BLaER1 (cell line): ENCODE measurements around the gene COL27A1.
"Not testable (repeated sequence)": the region's sequence is repeated elsewhere in the genome, so short reads cannot be mapped to it uniquely, and the experiment has no call there.

Experiments
- H3K27ac ChIP-seq: shearing (Covaris generic); formaldehyde crosslinking; 2 replicates; pipeline ENCODE4 v1.8.1; 2022
- H3K27me3 ChIP-seq: shearing (Covaris generic); formaldehyde crosslinking; 2 replicates; pipeline ENCODE4 v1.8.1; 2022
- H3K36me3 ChIP-seq: shearing (Covaris generic); formaldehyde crosslinking; 2 replicates; pipeline ENCODE4 v1.8.1; 2022
- H3K4me1 ChIP-seq: shearing (Covaris generic); formaldehyde crosslinking; 2 replicates; pipeline ENCODE4 v1.8.1; 2022
- H3K4me2 ChIP-seq: shearing (Covaris generic); formaldehyde crosslinking; 2 replicates; pipeline ENCODE4 v1.8.1; 2022
- H3K4me3 ChIP-seq: shearing (Covaris generic); formaldehyde crosslinking; 2 replicates; pipeline ENCODE4 v1.8.1; 2022
- H3K9ac ChIP-seq: shearing (Covaris generic); formaldehyde crosslinking; 2 replicates; pipeline ENCODE4 v1.8.1; 2022
- H3K9me3 ChIP-seq: shearing (Covaris generic); formaldehyde crosslinking; 2 replicates; pipeline ENCODE4 v1.8.1; 2022
- H4K20me1 ChIP-seq: shearing (Covaris generic); formaldehyde crosslinking; 2 replicates; pipeline ENCODE4 v1.8.1; 2022
- Cebpa-rat ChIP-seq: shearing (Covaris generic); IDR thresholded peaks from 2 replicates; pipeline ENCODE4 v1.8.1; 2022

Gene COL27A1

DNA sequence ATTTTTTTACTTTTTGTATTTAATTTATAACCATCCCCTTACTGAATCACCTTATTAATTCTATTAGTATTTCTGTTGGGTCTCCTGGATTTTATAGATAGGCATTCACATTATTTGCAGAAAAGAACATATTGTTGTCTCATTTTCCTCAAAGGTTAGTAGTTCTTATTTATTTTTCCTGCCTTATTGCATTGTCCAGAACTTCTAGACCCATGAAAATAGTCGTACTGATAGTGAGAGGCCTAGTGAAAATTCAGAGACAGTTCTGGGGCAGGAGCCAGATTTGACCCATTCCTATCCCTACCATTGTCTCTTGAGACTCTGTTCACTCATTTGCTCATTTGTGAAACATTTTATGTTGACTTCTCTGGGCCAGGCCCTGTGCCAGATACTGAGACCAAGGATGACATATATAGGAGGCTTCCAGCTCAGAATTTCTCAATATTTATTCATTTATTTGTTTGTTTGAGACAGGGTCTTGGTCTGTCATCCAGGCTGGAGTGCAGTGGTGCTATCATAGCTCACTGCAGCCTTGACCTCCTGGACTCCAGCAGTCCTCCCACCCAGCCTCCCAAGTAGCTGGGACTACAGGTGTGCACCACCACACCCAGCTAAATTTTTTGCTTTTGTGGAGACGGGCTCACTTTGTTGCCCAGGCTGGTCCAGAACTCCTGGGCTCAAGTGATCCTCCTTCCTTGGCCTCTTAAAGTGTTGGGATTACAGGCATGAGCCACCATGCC, 34.7 kb downstream of the COL27A1 start:
- no peak overlapping the region for H3K4me2 ChIP-seq
- H3K4me1 ChIP-seq = peaks cover 18% of the 10 kb centered on the region
- peaks cover 32% of the 10 kb centered on the region for H3K9me3 ChIP-seq
- peaks cover 87% of the 10 kb centered on the region for H3K36me3 ChIP-seq
- H3K4me3 ChIP-seq = no peak overlapping the region
- H4K20me1 ChIP-seq = no peaks in the 10 kb centered on the region
- H3K27me3 ChIP-seq = no peaks in the 10 kb centered on the region
- no peak overlapping the region for H3K9ac ChIP-seq
- no peak overlapping the region for H3K27ac ChIP-seq
- TF ChIP-seq Cebpa-rat = no peak

DNA sequence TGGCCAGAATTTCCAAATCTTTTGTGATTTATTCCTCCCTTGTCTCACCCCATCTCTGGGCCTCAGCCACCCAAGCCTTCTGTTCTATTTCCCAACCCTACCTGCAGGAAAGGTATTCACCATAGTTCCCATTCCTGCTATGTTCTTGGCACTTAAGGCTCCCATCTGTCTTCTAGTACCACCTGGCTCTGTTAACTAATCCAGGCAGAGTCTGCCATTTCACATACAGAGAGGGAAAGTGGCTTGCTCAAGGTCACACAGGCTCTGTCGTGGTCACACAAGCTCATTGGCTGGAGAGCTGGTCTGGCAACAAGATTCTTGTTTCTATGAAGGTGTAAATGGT, 35.2 kb downstream of the COL27A1 start:
- no peaks in the 10 kb centered on the region for H4K20me1 ChIP-seq
- TF ChIP-seq Cebpa-rat = no peak
- H3K27ac ChIP-seq = no peak overlapping the region
- H3K27me3 ChIP-seq = no peaks in the 10 kb centered on the region
- H3K4me3 ChIP-seq = no peak overlapping the region
- H3K9ac ChIP-seq = no peak overlapping the region
- H3K36me3 ChIP-seq = peaks cover 87% of the 10 kb centered on the region
- H3K4me1 ChIP-seq = peaks cover 24% of the 10 kb centered on the region
- H3K9me3 ChIP-seq = peaks cover 32% of the 10 kb centered on the region
- no peak overlapping the region for H3K4me2 ChIP-seq

DNA sequence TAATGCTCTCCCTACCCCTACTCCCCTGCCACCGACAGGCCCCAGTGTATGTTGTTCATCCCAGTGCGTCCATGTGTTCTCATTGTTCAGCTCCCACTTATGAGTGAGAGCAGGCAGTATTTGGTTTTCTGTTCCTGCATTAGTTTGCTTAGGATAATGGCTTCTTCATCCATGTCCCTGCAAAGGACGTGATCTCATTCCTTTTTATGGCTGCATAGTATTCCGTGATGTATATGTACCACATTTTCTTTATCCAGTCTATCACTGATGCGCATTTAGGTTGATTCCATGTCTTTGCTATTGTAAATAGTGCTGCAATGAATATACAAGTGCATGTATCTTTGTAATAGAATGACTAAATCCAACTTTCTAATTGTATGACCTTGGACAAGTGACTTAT, 36.1 kb downstream of the COL27A1 start:
- Histone ChIP-seq H3K4me1 (peaks cover 32% of the 10 kb centered on the region), H3K9me3 (peaks cover 32% of the 10 kb centered on the region), H3K36me3 (peaks cover 87% of the 10 kb centered on the region)
- not testable (repeated sequence) for H3K9ac ChIP-seq, H3K4me3 ChIP-seq, H3K27ac ChIP-seq, H4K20me1 ChIP-seq, H3K27me3 ChIP-seq, H3K4me2 ChIP-seq

DNA sequence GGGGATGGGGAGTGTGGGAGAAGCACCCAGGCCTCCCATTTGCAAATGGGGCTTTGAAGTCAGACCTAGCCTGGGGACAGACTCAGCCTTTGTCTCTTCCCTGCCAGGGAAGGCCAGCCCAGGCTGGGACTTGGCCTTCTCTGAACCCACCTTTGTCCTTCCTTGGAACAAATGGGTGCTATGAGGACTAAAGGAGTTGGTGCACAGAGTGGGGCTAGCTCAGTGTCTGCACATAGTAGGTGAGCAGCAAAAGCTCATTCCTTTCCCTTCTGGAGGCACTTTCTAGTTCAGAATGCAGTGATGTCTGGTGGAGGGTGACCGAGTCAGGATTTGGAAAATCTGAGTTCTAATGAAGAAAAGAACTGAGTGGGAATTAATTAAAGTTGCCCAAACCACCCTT, 37.2 kb downstream of the COL27A1 start:
- Histone ChIP-seq H4K20me1 (no peaks in the 10 kb centered on the region), H3K27me3 (no peaks in the 10 kb centered on the region), H3K4me1 (peaks cover 44% of the 10 kb centered on the region), H3K36me3 (peaks cover 83% of the 10 kb centered on the region), H3K9ac (no peak overlapping the region), H3K27ac (no peak overlapping the region), H3K4me2 (no peak overlapping the region), H3K4me3 (no peak overlapping the region), H3K9me3 (peaks cover 24% of the 10 kb centered on the region; the same call in 1 of the 2 replicates)
- TF ChIP-seq Cebpa-rat = no peak

DNA sequence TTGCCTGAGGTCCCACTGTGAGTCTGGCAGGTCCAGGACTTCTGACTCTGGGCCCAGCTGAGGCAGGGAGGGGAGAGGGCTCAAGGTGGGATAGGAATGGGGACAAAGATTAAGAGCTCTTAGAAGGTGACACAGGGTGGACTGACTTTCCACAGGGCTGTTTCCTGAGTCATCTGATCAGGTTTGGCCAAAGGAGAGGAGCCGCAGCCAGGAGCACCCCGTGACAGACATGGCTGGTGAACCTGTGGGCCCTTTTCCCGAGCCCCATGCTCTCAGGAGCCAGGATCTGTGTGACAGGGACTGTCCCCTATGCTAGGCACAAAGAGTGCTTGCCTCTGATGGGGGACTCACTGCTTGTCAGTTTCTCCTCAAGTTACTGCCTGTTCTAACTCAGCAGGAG, 37.8 kb downstream of the COL27A1 start:
- no peak overlapping the region for H3K4me3 ChIP-seq
- peaks cover 83% of the 10 kb centered on the region for H3K36me3 ChIP-seq
- TF ChIP-seq Cebpa-rat = no peak
- H4K20me1 ChIP-seq = peaks cover under 1% of the 10 kb centered on the region; the same call in 1 of the 2 replicates
- no peak overlapping the region for H3K9ac ChIP-seq
- H3K27ac ChIP-seq = no peak overlapping the region
- H3K4me1 ChIP-seq = peaks cover 49% of the 10 kb centered on the region
- H3K27me3 ChIP-seq = no peaks in the 10 kb centered on the region
- H3K9me3 ChIP-seq = peaks cover 20% of the 10 kb centered on the region; the same call in 1 of the 2 replicates
- no peak overlapping the region for H3K4me2 ChIP-seq

DNA sequence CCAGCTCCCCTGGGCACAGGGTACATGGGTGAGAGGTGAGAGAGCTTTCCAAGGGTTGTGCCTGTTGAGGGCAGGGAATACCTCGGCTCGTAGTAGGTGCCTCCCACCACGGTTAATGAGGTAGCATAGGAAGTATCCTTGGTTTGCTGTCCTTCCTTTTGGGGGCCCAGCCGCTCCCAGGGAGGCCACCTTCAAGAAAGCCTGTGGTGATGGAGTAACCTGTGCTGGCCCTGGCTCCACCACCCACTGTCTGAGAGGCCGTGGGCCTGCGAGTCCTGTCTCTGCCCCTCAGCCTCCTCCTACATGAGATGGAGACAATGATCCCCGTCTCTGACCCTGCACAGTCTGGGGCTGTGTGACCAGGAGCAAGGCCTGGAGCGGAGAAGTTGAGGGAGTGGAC, 40.8 kb downstream of the COL27A1 start:
- Histone ChIP-seq H3K36me3 (peaks cover 94% of the 10 kb centered on the region), H3K4me2 (peak overlapping the region; percentile 82)

DNA sequence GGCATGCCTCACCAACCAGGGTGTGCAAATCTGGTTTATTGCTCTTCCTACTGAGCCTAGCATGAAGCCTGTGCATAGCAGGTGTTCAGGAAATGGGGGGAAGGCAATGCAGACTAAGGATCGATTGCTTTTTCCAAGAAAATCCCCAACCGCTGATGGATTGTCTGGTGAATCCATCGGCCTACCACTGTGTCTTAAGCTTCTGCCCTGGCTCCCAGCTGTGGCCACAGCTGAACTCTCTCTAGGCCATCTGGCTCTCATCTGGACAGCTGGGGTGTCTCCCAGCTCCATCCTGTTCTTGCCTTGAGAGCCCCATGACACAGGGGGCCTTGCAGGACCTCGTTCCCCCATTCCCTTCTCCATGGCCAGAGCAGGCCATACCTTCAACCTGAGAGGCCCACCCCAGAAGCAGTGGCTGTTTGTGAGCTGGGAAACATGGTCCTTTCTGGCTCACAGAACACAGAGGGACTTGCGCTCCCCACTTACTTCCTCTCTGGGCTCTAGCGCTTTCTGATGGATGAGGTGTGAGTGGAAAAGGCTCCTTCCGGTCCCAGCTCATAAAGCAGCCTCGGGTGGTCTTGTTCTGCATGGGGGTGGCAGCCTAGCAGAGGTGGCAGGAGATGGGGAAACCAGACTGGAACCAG, 41.8 kb downstream of the COL27A1 start:
- H3K4me2 ChIP-seq = peak overlapping the region; percentile 82
- H4K20me1 ChIP-seq = peaks cover 15% of the 10 kb centered on the region; the same call in 1 of the 2 replicates
- peaks cover 94% of the 10 kb centered on the region for H3K36me3 ChIP-seq
- TF ChIP-seq Cebpa-rat = no peak
- peak overlapping the region; percentile 76 for H3K27ac ChIP-seq
- H3K9ac ChIP-seq = peak overlapping the region; percentile 49
- H3K27me3 ChIP-seq = no peaks in the 10 kb centered on the region
- H3K4me1 ChIP-seq = peaks cover 57% of the 10 kb centered on the region
- H3K4me3 ChIP-seq = no peak overlapping the region
- no peaks in the 10 kb centered on the region for H3K9me3 ChIP-seq

More for the DNA sequence above, 40.8 kb downstream of the COL27A1 start:
- H3K4me3 ChIP-seq = 0 out of 2 replicates have a peak overlapping the region, but pooled peaks have one; percentile 6
- H4K20me1 ChIP-seq = peaks cover 15% of the 10 kb centered on the region; the same call in 1 of the 2 replicates
- peak overlapping the region; percentile 76 for H3K27ac ChIP-seq
- no peaks in the 10 kb centered on the region for H3K27me3 ChIP-seq
- peaks cover 57% of the 10 kb centered on the region for H3K4me1 ChIP-seq
- TF ChIP-seq Cebpa-rat = no peak
- H3K9me3 ChIP-seq = 0 out of 2 replicates have a peak, but pooled peaks cover 3% of the 10 kb centered on the region
- H3K9ac ChIP-seq = peak overlapping the region; percentile 49

DNA sequence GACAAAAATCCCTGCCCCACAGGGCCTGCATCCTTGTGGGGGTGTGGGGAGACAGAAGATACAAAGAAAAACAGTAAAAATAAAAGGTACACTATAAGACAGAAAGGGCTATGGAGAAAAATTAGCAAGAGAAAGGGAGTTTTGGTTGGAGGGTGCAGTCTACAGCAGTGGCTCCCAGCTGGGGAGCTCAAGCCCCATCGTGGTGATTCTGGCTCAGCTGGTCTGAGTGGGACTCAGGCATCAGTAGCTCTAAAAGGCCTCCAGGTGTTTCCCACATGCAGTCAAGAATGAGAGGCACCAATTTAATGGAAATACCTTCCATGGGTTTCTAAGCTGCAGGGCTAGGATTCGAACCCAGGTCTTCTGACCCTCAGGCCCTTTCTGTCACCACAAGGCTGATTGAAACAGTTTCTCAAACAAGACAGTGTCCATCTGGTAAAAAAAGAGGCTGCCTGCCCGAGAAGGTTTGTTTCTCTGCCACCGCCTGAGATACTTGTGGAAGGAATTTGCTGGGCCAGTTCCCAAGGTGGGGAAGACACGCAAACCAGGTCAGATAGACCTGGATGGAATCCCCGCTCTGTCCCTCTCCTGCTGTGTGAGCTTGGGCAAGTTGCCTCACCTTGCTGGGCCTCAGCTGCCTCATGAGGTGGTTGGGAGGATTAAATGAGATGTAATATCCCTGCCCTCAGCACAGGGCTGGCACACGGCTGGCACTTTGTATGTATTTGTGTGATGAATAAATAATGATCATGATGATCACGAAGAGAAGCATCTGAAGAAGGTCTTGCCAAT, 43.1 kb downstream of the COL27A1 start:
- peak overlapping the region; percentile 76; the same call in 1 of the 2 replicates for H3K27ac ChIP-seq
- TF ChIP-seq Cebpa-rat = no peak
- H3K27me3 ChIP-seq = no peaks in the 10 kb centered on the region
- H3K4me1 ChIP-seq = peaks cover 52% of the 10 kb centered on the region
- peaks cover 94% of the 10 kb centered on the region for H3K36me3 ChIP-seq
- peaks cover 15% of the 10 kb centered on the region; the same call in 1 of the 2 replicates for H4K20me1 ChIP-seq
- no peak overlapping the region for H3K4me3 ChIP-seq
- no peaks in the 10 kb centered on the region for H3K9me3 ChIP-seq
- H3K9ac ChIP-seq = no peak overlapping the region
- H3K4me2 ChIP-seq = 0 out of 2 replicates have a peak overlapping the region, but pooled peaks have one; percentile 82

DNA sequence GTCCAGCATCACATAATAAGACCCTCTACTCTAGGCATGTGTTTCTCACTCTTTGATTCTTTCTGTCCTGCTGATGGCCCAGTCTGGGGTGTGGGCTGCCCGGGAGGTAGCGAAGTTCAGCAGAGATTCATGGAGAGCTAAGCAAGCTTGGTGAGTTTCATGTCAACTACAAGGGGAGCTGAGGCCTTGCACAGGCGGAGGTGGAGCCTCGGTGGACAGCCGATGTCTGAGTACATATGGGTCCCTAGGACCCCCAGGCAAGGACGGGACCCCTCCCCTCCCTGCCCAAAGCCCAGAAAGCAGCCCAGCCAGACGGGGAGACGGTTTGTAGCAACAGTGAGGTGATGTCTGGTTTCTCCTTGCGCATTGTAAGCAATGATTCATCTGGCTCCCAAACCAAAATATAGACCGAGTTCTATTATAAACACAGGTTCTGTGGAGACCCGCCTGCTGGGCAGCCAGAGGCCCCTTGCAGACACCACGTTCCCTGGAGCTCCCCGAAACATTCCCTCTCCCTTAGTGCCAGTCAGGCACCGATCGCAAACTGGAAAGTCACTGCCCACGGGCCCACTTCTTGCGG, 45.5 kb downstream of the COL27A1 start:
- Histone ChIP-seq H3K4me2 (no peak overlapping the region), H3K9ac (no peak overlapping the region), H3K4me1 (peaks cover 34% of the 10 kb centered on the region), H3K4me3 (no peak overlapping the region), H3K27me3 (no peaks in the 10 kb centered on the region), H3K9me3 (no peaks in the 10 kb centered on the region), H3K36me3 (peaks cover 94% of the 10 kb centered on the region), H3K27ac (no peak overlapping the region), H4K20me1 (peaks cover 15% of the 10 kb centered on the region; the same call in 1 of the 2 replicates)
- TF ChIP-seq Cebpa-rat = no peak
